PC-3 (cell line): ENCODE results near the gene NDUFAF2. TPM values are rescaled to one million over a fixed set of nuclear protein-coding genes. Genes with fewer than 3 reads are reported as not detected.

ENCODE experiments used
- ATAC-seq: fragments of 200-7000 bp; cut with Tn5 transposase; 2 replicates; pipeline ENCODE4 v1.9.1; 2020; ENCODE audit warnings: mild to moderate bottlenecking, moderate library complexity
- BruUV-seq: library from RNA; stranded (reverse); fragments of 400-500 nt; replicated peaks from 2 replicates; lab custom pipeline; 2021; lab: Mats Ljungman, UMichigan
- CTCF ChIA-PET: fragments of 300-600 bp; sonication (Branson Sonifier 250); formaldehyde crosslinking; loops from one replicate; lab custom pipeline; 2022; ENCODE audit warnings: antibody characterized with exemption; lab: Charles Lee
- POLR2A ChIA-PET: fragments of 300-600 bp; sonication (Branson Sonifier 250); formaldehyde crosslinking; loops from one replicate; lab custom pipeline; 2022; ENCODE audit warnings: antibody characterized with exemption; ENCODE audit not compliant: unreplicated experiment; lab: Charles Lee
- DNase-seq: peaks from one replicate; pipeline ENCODE4 v3.0.0-alpha.2; 2015
- H2AFZ ChIP-seq: fragments of 300-600 bp; sonication (generic); 2 replicates; pipeline ENCODE4 v1.6.0; 2016; ENCODE audit warnings: antibody characterized with exemption, low read length
- H3F3A ChIP-seq: fragments of 300-600 bp; sonication (generic); one replicate; pipeline ENCODE4 v1.6.0; 2017; ENCODE audit warnings: antibody characterized with exemption, low read length, control low read depth, mild to moderate bottlenecking; ENCODE audit not compliant: unreplicated experiment
- H3K27ac ChIP-seq: fragments of 300-600 bp; sonication (generic); 2 replicates; pipeline ENCODE4 v1.5.1; 2016; ENCODE audit warnings: mild to moderate bottlenecking, low read length
- H3K27me3 ChIP-seq: fragments of 300-600 bp; sonication (generic); 2 replicates; pipeline ENCODE4 v1.6.1; 2016; ENCODE audit warnings: low read length, mixed read lengths
- H3K36me3 ChIP-seq: fragments of 300-600 bp; sonication (generic); 2 replicates; pipeline ENCODE4 v1.6.1; 2016; ENCODE audit warnings: low read depth, mixed run types, low read length, mixed read lengths
- H3K4me1 ChIP-seq: fragments of 300-600 bp; sonication (generic); 2 replicates; pipeline ENCODE4 v1.5.1; 2016; ENCODE audit warnings: low read length; ENCODE audit not compliant: insufficient read depth
- H3K4me2 ChIP-seq: fragments of 300-600 bp; sonication (generic); 2 replicates; pipeline ENCODE4 v1.6.0; 2016; ENCODE audit warnings: low read length
- H3K4me3 ChIP-seq: fragments of 300-600 bp; sonication (generic); 2 replicates; pipeline ENCODE4 v1.5.1; 2016; ENCODE audit warnings: mild to moderate bottlenecking, low read length, mixed read lengths
- H3K79me2 ChIP-seq: fragments of 300-600 bp; sonication (generic); 2 replicates; pipeline ENCODE4 v1.6.1; 2017; ENCODE audit warnings: low read length, mixed read lengths
- H3K9ac ChIP-seq: fragments of 300-600 bp; sonication (generic); 2 replicates; pipeline ENCODE4 v1.6.0; 2016; ENCODE audit warnings: mild to moderate bottlenecking, low read length
- H3K9me2 ChIP-seq: fragments of 300-600 bp; sonication (generic); replicated peaks from 2 replicates; pipeline ENCODE4 v1.6.1; 2016; ENCODE audit warnings: mixed run types, low read length, mixed read lengths
- H3K9me3 ChIP-seq: fragments of 300-600 bp; sonication (generic); 2 replicates; pipeline ENCODE4 v1.6.1; 2016; ENCODE audit warnings: low read length, mixed read lengths
- H4K20me1 ChIP-seq: fragments of 300-600 bp; sonication (generic); 2 replicates; pipeline ENCODE4 v1.6.1; 2016; ENCODE audit warnings: low read length, mixed read lengths
- EZH2 ChIP-seq: fragments of 300-600 bp; sonication (generic); IDR thresholded peaks from one replicate; pipeline ENCODE4 v1.6.1; 2017; ENCODE audit warnings: antibody characterized with exemption, mild to moderate bottlenecking, low read length; ENCODE audit not compliant: unreplicated experiment
- EZH2phosphoT487 ChIP-seq: fragments of 300-600 bp; sonication (generic); IDR thresholded peaks from 2 replicates; pipeline ENCODE4 v1.6.1; 2018; ENCODE audit warnings: mild to moderate bottlenecking, antibody characterized with exemption, low read length, borderline replicate concordance
- intact Hi-C: fragments of 100-400 bp; cut with micrococcal nuclease; formaldehyde crosslinking; loops from 2 replicates; pipeline ENCODE4 v1.9.0; 2023
- total RNA-seq: library from RNA; depleted of rRNA; stranded (reverse); fragments of >200 nt; gene quantifications from 2 replicates; pipeline ENCODE4 v1.2.3, GENCODE V29; 2014
- TF ChIP-seq, protein P1 (sequence below): fragments of 300-600 bp; sonication (generic); conservative IDR thresholded peaks from 2 replicates; pipeline ENCODE4 v1.5.1; 2017; ENCODE audit warnings: antibody characterized with exemption, low read depth, mild to moderate bottlenecking, low read length

NDUFAF2 gene
- total RNA-seq, 1 experiment from 2014 or later = 41.9 TPM

DNA sequence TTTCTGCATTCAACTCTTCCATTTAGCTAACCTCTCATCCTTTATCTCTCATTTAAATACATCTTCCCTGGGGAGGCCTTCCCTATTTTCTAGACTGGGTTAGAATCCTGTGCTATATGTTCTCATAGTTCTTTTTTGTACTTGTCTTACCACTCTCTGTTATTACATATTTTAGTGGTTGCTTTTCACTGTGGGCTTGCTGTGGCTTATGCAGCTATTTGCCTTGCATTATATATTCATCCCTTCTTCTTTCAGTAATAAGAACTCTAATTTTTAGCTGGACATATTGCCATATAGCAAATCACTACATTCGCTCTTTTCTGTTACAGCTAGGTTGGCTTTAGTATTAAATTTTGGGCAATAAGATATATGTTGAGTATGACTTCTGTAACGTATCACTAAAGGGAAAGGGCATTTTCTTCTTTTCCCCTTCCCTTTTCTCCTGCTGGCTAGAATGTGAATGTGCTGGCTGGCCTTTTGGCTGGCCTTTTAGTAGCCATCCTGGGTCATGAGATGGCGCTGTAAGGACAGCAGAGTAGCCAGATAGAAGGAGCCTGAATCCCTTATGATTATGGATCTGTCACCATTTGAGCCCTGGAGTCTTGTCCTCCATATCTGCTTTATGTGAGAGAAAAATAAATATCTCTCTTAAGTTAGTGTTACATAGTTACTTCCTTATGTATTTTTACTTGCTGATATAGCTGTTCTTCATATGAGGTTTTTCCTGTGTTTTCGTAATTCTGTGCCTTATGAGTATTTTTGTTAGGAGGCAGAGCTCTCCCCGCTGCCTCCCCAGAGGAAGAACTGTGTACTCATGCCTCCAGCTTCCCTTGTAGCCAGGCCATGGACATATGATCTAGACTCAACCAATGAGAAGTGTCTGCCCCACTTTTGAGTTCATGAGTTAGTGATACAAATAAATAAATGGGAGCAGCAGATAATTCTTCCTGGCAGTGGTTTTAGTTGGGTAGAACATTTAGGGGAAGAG, 65.8 kb downstream of the NDUFAF2 start:
- Histone ChIP-seq H2AFZ (no peak overlapping the region), H3K9me2 (no peaks in the 10 kb centered on the region), H3K9ac (no peak overlapping the region), H3K36me3 (no peaks in the 10 kb centered on the region), H3K79me2 (0 out of 2 replicates have a peak, but pooled peaks cover 3% of the 10 kb centered on the region), H3K4me1 (no peaks in the 10 kb centered on the region), H3K4me3 (no peak overlapping the region), H3K27ac (no peak overlapping the region), H4K20me1 (no peaks in the 10 kb centered on the region), H3K4me2 (no peak overlapping the region), H3K27me3 (no peaks in the 10 kb centered on the region), H3F3A (no peaks in the 10 kb centered on the region), H3K9me3 (no peaks in the 10 kb centered on the region)
- DNase-seq (peak; percentile 17), ATAC-seq (no peak; the same call in 1 of the 2 replicates)
- no TSS peak for BruUV-seq
- POLR2A ChIA-PET = interaction anchor here (0.6 kb wide), 1 partner anchor 1634 kb away, joined by 4 read pairs; no protein-coding TSS in a partner anchor
- TF ChIP-seq EZH2 (no peak), EZH2phosphoT487 (no peak)
- TF ChIP-seq, protein P1, sequence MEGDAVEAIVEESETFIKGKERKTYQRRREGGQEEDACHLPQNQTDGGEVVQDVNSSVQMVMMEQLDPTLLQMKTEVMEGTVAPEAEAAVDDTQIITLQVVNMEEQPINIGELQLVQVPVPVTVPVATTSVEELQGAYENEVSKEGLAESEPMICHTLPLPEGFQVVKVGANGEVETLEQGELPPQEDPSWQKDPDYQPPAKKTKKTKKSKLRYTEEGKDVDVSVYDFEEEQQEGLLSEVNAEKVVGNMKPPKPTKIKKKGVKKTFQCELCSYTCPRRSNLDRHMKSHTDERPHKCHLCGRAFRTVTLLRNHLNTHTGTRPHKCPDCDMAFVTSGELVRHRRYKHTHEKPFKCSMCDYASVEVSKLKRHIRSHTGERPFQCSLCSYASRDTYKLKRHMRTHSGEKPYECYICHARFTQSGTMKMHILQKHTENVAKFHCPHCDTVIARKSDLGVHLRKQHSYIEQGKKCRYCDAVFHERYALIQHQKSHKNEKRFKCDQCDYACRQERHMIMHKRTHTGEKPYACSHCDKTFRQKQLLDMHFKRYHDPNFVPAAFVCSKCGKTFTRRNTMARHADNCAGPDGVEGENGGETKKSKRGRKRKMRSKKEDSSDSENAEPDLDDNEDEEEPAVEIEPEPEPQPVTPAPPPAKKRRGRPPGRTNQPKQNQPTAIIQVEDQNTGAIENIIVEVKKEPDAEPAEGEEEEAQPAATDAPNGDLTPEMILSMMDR = peak; percentile 53
- CTCF ChIA-PET = no interaction called here
- intact Hi-C loops = no loop called here

DNA sequence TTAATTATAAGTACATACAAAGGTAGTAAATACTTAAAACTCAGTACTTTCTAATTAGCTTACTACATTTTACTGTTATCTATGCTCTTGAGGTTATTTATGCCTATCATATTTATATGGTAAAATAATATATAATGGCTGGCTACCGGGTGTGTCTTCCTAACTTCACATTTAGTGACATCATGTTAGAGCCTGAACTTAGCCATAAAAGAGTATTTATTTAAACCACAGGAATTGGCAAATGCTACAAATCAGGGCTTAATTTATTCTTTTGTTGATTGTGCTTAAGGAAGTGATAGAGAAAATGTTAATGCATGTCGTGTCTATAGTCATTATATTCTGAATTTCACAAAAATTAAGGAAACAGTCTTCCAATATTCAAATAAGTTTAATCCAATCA, 73.1 kb downstream of the NDUFAF2 start:
- POLR2A ChIA-PET = interaction anchor here (0.6 kb wide), 1 partner anchor 9 kb away, joined by 3 read pairs; no protein-coding TSS in a partner anchor
- DNase-seq (no peak), ATAC-seq (no peak)
- Histone ChIP-seq H4K20me1 (no peaks in the 10 kb centered on the region), H3F3A (no peaks in the 10 kb centered on the region), H3K4me2 (no peak overlapping the region), H3K79me2 (peaks cover 8% of the 10 kb centered on the region; the same call in 1 of the 2 replicates), H3K9ac (no peak overlapping the region), H3K4me3 (no peak overlapping the region), H3K36me3 (no peaks in the 10 kb centered on the region), H3K27me3 (no peaks in the 10 kb centered on the region), H3K9me2 (no peaks in the 10 kb centered on the region), H3K4me1 (peaks cover 6% of the 10 kb centered on the region; the same call in 1 of the 2 replicates), H3K9me3 (no peaks in the 10 kb centered on the region), H2AFZ (no peak overlapping the region), H3K27ac (no peak overlapping the region)
- TF ChIP-seq, protein P1 = no peak
- TF ChIP-seq EZH2 (no peak), EZH2phosphoT487 (no peak)
- no TSS peak for BruUV-seq
- intact Hi-C loops = no loop called here
- CTCF ChIA-PET = no interaction called here
